Neural progenitor cell (in vitro differentiated cells): ENCODE data around the gene CALHM1. TPM values are rescaled to one million over a fixed set of nuclear protein-coding genes. Genes with fewer than 3 reads are reported as not detected.
A peak's percentile ranks its signal among the peaks of the same experiment; 100 is the strongest.

Experiments
- DNase-seq: peaks from one replicate; pipeline ENCODE4 v3.0.0-alpha.2; 2016; ENCODE audit warnings: low spot score
- H2AFZ ChIP-seq: fragments of 200-600 bp; sonication (generic); replicated peaks from 2 replicates; pipeline ENCODE4 v1.6.1; 2016; ENCODE audit warnings: antibody characterized with exemption
- H3F3A ChIP-seq: fragments of 200-600 bp; sonication (generic); 2 replicates; pipeline ENCODE4 v1.6.1; 2016; ENCODE audit warnings: antibody characterized with exemption, low read depth
- H3K27ac ChIP-seq: fragments of 200-600 bp; sonication (generic); 2 replicates; pipeline ENCODE4 v1.5.1; 2016; ENCODE audit warnings: mild to moderate bottlenecking
- H3K27me3 ChIP-seq: fragments of 200-600 bp; sonication (generic); 2 replicates; pipeline ENCODE4 v1.6.1; 2016; ENCODE audit warnings: mild to moderate bottlenecking, moderate library complexity
- H3K36me3 ChIP-seq: fragments of 200-600 bp; sonication (generic); 2 replicates; pipeline ENCODE4 v1.5.1; 2016
- H3K4me1 ChIP-seq: fragments of 200-600 bp; sonication (generic); 2 replicates; pipeline ENCODE4 v1.6.1; 2016; ENCODE audit warnings: mixed run types
- H3K4me2 ChIP-seq: fragments of 200-600 bp; sonication (generic); 2 replicates; pipeline ENCODE4 v1.6.1; 2016
- H3K4me3 ChIP-seq: fragments of 200-600 bp; sonication (generic); 2 replicates; pipeline ENCODE4 v1.5.1; 2016
- H3K79me2 ChIP-seq: fragments of 200-600 bp; sonication (generic); 2 replicates; pipeline ENCODE4 v1.6.1; 2016; ENCODE audit warnings: low read depth
- H3K9ac ChIP-seq: fragments of 200-600 bp; sonication (generic); 2 replicates; pipeline ENCODE4 v1.6.1; 2016
- H3K9me3 ChIP-seq: fragments of 200-600 bp; sonication (generic); 2 replicates; pipeline ENCODE4 v1.5.1; 2016; ENCODE audit warnings: low read depth
- H4K20me1 ChIP-seq: fragments of 200-600 bp; sonication (generic); 2 replicates; pipeline ENCODE4 v1.6.1; 2016; ENCODE audit warnings: low read depth
- H3K27ac Mint-ChIP-seq: 3 replicates; pipeline ENCODE4 v1.8.0; 2021; ENCODE audit warnings: mixed read lengths
- H3K27me3 Mint-ChIP-seq: 2 replicates; pipeline ENCODE4 v1.8.0; 2022; ENCODE audit warnings: low read depth, mild to moderate bottlenecking, inconsistent platforms, moderate library complexity, mixed read lengths; ENCODE audit not compliant: insufficient read depth
- H3K36me3 Mint-ChIP-seq: 3 replicates; pipeline ENCODE4 v1.8.0; 2021; ENCODE audit warnings: mixed read lengths
- H3K4me1 Mint-ChIP-seq: 3 replicates; pipeline ENCODE4 v1.8.0; 2021; ENCODE audit warnings: mixed read lengths
- H3K4me3 Mint-ChIP-seq: 3 replicates; pipeline ENCODE4 v1.8.0; 2021; ENCODE audit warnings: mild to moderate bottlenecking, moderate library complexity, mixed read lengths
- H3K9me3 Mint-ChIP-seq: 3 replicates; pipeline ENCODE4 v1.8.0; 2020; ENCODE audit warnings: mixed read lengths
- CTCF ChIP-seq: fragments of 200-600 bp; sonication (generic); IDR thresholded peaks from 2 replicates; pipeline ENCODE4 v1.5.1; 2017; ENCODE audit warnings: antibody characterized with exemption, mild to moderate bottlenecking
- EZH2 ChIP-seq: fragments of 200-600 bp; sonication (generic); IDR thresholded peaks from 2 replicates; pipeline ENCODE4 v1.6.1; 2017; ENCODE audit warnings: antibody characterized with exemption, mild to moderate bottlenecking, moderate library complexity
- EZH2phosphoT487 ChIP-seq: fragments of 200-600 bp; sonication (generic); IDR thresholded peaks from 2 replicates; pipeline ENCODE4 v1.6.1; 2017; ENCODE audit warnings: antibody characterized with exemption
- total RNA-seq: library from RNA; depleted of rRNA; stranded (reverse); fragments of >200 nt; gene quantifications from 2 replicates; pipeline ENCODE4 v1.2.3, GENCODE V29; 2015; ENCODE audit warnings: low replicate concordance

CALHM1 gene
- total RNA-seq, 1 donor from 2014 or later, result not detected

DNA sequence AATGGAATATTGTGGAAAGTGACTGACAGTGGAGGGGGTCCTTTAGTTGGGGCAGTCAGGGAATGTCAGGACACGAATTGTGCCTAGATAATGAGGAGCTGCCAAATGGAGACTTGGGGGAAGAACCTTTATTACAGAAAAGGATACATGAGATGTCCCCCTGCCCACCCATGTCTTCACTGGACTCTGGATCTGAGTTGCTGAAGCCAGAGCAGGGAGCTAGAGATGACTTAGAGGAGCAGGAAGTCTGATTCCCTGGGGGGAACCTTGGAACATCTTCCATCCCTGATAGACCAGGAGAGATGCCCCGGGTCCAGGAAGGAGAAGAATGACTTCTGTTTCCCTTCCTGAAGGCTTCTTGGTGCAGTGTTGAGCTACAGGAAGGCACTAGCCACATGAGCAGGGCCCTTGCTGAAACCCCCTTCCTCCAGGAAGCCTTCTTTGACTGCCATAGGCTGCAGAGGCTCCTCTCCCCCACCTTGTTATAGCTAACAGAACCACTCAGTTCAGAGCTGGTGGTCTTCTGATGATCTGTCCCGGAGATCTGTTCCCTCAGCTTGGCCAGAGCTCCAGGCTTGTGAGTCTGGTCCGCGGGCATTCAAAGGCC is 34.1 kb upstream of the CALHM1 start:
- peaks cover 27% of the 10 kb centered on the region for H3K27me3 Mint-ChIP-seq
- Histone ChIP-seq H3K79me2 (no peaks in the 10 kb centered on the region), H4K20me1 (no peaks in the 10 kb centered on the region), H3K27ac (no peak overlapping the region), H2AFZ (no peak overlapping the region), H3K4me1 (peaks cover 6% of the 10 kb centered on the region), H3K36me3 (no peaks in the 10 kb centered on the region), H3F3A (peaks cover 15% of the 10 kb centered on the region), H3K4me2 (peak overlapping the region; percentile 100), H3K27me3 (peaks cover 64% of the 10 kb centered on the region), H3K9me3 (no peaks in the 10 kb centered on the region), H3K4me3 (peak overlapping the region; percentile 94), H3K9ac (no peak overlapping the region)
- TF ChIP-seq EZH2 (no peak), CTCF (no peak), EZH2phosphoT487 (no peak)
- H3K9me3 Mint-ChIP-seq, result no peaks in the 10 kb centered on the region
- no peak overlapping the region for H3K27ac Mint-ChIP-seq
- DNase-seq, result no peak
- H3K4me3 Mint-ChIP-seq, result peak overlapping the region; percentile 86
- peaks cover 23% of the 10 kb centered on the region for H3K4me1 Mint-ChIP-seq
- no peaks in the 10 kb centered on the region for H3K36me3 Mint-ChIP-seq

GRCh38 chr10:103491729-103492364 is 33.1 kb upstream of the CALHM1 start:
- Histone ChIP-seq H3K4me3 (no peak overlapping the region), H3K4me2 (no peak overlapping the region), H2AFZ (no peak overlapping the region), H3K9me3 (no peaks in the 10 kb centered on the region), H4K20me1 (no peaks in the 10 kb centered on the region), H3K9ac (no peak overlapping the region), H3K36me3 (no peaks in the 10 kb centered on the region), H3F3A (peaks cover 15% of the 10 kb centered on the region), H3K4me1 (peaks cover 6% of the 10 kb centered on the region), H3K79me2 (no peaks in the 10 kb centered on the region), H3K27me3 (peaks cover 55% of the 10 kb centered on the region), H3K27ac (no peak overlapping the region)
- Mint-ChIP-seq H3K4me3 (peak overlapping the region; percentile 86), H3K9me3 (no peaks in the 10 kb centered on the region), H3K27me3 (peaks cover 24% of the 10 kb centered on the region), H3K27ac (peak overlapping the region; percentile 16), H3K4me1 (peaks cover 23% of the 10 kb centered on the region), H3K36me3 (no peaks in the 10 kb centered on the region)
- no peak for TF ChIP-seq EZH2phosphoT487
- TF ChIP-seq CTCF, result no peak
- no peak for TF ChIP-seq EZH2
- DNase-seq, result peak; percentile 23

DNA sequence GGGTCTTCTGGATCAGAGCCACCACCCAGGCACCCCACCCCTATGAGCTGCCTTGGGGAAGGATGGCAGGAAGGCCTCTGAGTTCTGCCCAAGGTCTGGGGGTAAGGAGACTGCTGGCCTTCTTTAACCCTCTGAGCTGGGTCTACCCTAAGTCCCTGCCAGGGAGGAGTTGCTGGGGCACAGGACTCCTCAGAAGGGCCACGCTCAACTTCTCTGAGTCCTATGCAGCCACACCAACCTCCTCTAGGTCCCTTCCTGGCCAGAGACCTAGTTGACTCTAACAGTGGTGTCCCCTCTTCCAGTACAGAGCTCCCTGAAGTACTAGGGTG is 32.2 kb upstream of the CALHM1 start:
- no peak for DNase-seq
- Histone ChIP-seq H3K27ac (no peak overlapping the region), H4K20me1 (no peaks in the 10 kb centered on the region), H3K4me3 (no peak overlapping the region), H3K9me3 (no peaks in the 10 kb centered on the region), H3K79me2 (no peaks in the 10 kb centered on the region), H3K27me3 (peaks cover 46% of the 10 kb centered on the region), H2AFZ (no peak overlapping the region), H3F3A (peaks cover 15% of the 10 kb centered on the region), H3K36me3 (no peaks in the 10 kb centered on the region), H3K9ac (no peak overlapping the region), H3K4me1 (peaks cover 6% of the 10 kb centered on the region), H3K4me2 (no peak overlapping the region)
- no peak overlapping the region for H3K4me3 Mint-ChIP-seq
- H3K27ac Mint-ChIP-seq, result no peak overlapping the region
- peaks cover 21% of the 10 kb centered on the region for H3K27me3 Mint-ChIP-seq
- peaks cover 23% of the 10 kb centered on the region for H3K4me1 Mint-ChIP-seq
- TF ChIP-seq CTCF, result no peak
- no peak for TF ChIP-seq EZH2phosphoT487
- no peak for TF ChIP-seq EZH2
- no peaks in the 10 kb centered on the region for H3K36me3 Mint-ChIP-seq
- H3K9me3 Mint-ChIP-seq, result no peaks in the 10 kb centered on the region
